ENCODE results near the gene BDKRB1.

GRCh38 chr14:96217376-96217913, 38.6 kb upstream of the BDKRB1 start:
- TF ChIP-seq CTCF (IDR thresholded peaks at IDR 0.05; ENCODE audit: extremely low read depth in 1 of 2, insufficient read depth in 1 of 2, low read depth in 1 of 2, low read length in 2 of 2): no peak
- TF ChIP-seq MAX (IDR thresholded peaks at IDR 0.05; ENCODE audit: insufficient read depth, insufficient read length): no peak
